GM10847 (cell line): Measurements from ENCODE around the gene C1orf116.

Experiments
- POLR2A ChIP-seq: IDR thresholded peaks from 2 replicates; pipeline ENCODE4 v1.6.1; 2011; ENCODE audit not compliant: insufficient read length; ENCODE audit errors: extremely low read depth

Gene C1orf116

GRCh38 chr1:207067665-207068064, 35.1 kb upstream of the C1orf116 start:
- TF ChIP-seq POLR2A: no peak

DNA sequence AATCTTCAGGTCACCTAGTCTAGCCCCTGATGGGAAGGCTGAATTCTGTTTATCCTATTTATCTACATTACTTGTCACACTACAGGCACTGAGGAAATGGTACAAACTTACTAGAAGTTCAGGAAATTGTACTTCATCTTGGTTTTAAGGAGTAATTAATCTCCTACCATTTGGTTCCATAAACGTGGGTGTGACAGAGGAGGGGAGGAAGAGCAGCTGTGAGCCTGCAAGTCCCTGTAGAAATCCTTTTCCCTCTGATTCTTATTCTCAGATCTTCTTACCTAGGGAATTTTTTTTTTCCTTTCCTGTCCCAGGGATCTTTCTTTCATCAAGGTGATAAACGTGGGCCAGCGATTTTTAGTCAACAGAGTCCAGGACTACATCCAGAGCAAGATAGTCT, 34.6 kb upstream of the C1orf116 start:
- no peak for TF ChIP-seq POLR2A

DNA sequence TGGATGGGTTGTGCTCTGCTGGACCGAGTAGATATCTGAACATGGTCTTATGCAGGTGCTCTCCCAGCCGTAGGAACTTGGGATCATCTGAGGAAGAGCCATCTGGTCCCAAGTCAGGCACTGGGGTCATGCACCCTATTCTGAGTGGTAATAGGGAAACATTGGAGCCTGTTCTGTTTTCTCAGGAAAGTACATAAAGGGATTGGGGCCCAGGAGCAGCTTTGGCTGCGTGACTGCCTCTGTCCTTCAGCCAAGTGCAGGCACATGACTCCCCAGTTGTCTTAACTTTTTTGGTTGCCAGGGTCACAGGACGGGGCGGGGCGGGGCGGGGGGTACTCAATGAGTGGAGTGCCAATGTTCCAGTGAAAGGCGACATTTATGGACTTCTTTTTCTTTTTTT, 32.0 kb upstream of the C1orf116 start:
- no peak for TF ChIP-seq POLR2A

- TF ChIP-seq POLR2A: no peak
These were observed 30.5 kb upstream of the C1orf116 start for GRCh38 chr1:207063014-207063413.

DNA sequence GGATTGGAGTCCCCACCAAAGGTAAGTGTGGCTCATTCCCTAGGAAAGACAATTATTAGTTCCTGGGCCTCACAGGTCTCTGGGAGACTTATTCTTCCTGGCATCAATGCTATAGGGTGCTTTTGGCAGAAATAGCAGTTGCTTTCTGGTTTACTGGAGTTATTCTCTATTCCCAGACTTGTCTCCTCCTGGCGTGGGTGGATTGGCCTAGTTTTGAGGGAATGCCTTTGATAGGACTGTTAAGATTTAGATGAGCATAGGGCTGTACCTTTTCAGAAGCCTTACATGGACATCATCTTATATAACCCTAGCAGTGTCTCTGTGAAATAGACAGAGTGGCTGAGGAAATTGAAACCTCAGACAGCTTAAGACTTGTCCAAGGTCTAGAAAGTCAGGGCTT, 29.5 kb upstream of the C1orf116 start:
- TF ChIP-seq POLR2A: no peak

DNA sequence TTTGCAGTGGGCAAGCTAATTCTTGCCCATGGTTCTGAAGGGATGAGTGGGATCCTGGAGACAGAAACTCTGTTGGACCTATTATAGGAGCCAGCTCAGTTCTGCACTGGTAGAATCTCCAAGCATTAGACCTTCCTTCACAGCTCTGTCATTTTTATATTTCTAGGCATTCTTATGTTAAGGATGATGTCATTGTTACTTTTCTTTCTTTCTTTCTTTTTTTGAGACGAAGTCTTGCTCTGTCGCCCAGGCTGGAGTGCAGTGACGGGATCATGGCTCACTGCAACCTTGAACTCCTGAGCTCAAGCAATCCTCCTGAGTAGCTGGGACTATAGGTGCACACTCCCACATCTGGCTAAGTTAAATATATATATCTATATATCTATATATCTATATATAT, 28.0 kb upstream of the C1orf116 start:
- TF ChIP-seq POLR2A: no peak

DNA sequence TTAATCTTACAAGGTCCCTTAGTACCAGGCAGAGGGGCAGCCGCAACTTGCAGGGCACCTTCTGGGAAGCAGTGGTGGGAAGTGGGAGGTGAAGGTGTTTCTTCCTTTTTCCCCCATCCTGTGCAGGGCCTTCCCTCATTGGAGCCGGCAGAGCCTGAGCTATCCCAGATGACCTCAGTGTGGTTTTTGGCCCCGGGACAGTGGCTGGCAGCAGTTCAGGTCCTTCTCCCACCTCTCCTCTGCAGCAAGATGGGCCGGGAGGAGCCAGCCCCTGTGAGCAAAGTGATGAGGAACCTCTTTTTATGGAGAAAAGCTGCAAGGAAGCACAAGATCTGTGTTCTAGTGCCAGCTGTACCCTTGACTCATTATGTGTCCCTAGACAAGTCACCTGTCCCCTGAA, 27.3 kb upstream of the C1orf116 start:
- TF ChIP-seq POLR2A: no peak

DNA sequence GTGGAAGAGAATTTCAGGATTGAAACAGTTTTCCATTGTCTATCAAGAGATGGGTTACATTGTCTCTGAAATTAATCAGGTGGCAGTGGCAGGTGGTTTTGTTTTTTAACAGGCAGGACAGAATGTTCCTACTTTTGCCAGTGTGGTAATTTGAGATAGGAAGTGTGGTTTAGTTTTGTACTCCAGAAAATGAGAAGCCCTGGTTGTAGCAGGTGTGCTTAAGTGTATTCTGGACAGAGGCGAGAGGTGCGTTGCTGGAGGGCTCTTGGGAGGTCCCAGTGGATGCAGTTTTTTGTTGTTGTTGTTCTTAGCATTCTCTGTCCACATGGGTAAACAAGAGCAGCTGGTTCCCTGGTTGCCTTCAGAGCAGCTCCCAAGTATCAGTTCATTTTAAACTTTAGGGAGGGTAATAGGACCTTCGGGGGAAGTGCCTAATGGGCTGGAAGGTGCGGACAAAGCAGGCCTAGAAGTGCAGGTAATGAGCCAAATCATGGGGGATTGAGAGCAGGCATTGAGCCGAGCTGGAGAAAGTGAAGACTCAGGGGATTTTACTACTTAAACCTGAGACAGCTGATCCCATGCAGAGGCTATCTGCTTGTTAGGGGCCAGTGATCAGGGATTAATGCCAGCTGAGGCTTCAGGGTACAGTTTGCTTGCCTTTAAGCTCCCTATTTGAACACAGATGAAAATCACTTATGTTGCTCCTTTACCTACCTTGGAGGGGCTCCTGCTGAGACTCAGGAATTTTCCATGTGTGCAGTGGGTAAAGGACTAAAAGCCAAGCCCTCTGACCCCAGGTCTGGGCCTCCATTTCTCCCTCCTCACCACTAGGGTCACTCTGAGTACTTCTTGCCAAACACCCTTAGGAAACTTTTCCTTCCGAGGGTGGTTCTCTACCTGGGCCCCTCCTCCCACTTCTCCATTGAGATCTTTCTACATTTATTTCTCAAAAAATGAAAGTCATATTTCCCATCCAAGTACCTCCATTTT, 26.6 kb upstream of the C1orf116 start:
- TF ChIP-seq POLR2A: no peak

DNA sequence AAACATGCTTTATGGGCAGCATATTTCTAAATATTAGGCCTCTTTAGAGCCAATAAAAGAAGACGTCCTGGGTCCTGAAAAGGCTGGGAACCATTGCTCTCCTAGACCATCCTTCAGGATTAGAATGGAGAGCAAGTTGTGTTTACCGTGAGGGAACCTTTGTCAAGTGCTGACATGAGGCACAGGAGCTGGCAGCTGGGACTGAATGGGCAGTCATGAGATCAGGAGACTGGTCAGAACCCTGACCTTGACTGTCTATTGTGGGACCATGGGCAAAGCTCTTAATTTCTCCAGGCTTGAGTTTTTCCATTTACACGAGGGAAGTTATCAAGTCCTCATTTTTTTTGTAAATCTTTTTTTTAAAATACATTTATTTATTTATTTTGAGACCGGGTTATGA, 25.7 kb upstream of the C1orf116 start:
- no peak for TF ChIP-seq POLR2A

DNA sequence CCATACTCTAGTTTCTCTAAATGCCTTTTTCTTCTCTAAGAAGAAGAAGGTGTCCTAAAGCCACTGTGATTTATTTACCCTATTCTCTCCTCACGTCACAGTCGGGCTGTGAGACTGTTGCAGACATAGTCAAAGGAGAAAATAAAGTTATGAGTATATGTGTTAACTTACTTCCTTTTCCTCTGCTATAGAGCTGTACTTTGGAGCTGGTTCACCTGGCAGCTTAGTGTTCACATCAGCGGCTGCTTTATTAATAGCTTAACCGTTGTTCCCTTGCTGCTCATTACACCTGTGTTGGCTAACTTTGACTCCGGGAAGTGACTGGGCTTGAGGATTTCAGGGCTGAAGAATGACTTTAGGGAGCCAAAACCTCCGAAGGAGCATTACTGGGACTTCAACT, 24.1 kb upstream of the C1orf116 start:
- TF ChIP-seq POLR2A: no peak

GRCh38 chr1:207055386-207056001, 22.9 kb upstream of the C1orf116 start:
- no peak for TF ChIP-seq POLR2A

DNA sequence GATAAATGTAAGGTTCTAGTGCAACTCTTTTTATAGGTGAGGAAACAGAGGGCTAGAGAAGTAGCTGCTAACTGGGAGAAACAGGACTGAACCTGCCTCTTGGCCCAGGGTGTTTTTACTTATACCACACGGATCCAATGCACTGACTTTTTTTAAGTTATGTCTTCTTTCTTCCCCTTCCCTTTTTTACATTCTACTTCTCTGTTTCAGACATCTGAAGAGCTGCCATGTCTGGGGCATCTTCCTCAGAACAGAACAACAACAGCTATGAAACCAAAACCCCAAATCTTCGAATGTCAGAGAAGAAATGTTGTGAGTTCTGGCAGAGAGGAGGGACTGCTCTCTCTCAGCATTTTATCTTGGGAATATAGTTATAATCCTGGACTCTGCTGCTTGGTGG, 21.9 kb upstream of the C1orf116 start:
- no peak for TF ChIP-seq POLR2A

GRCh38 chr1:207052911-207053769, 20.6 kb upstream of the C1orf116 start, which contains the start of gene PFKFB2:
Gene PFKFB2 (plus strand): TSS chr1:207053275. CDS start chr1:207054718, 1,443 bp downstream.
- TF ChIP-seq POLR2A: peak; percentile 58

DNA sequence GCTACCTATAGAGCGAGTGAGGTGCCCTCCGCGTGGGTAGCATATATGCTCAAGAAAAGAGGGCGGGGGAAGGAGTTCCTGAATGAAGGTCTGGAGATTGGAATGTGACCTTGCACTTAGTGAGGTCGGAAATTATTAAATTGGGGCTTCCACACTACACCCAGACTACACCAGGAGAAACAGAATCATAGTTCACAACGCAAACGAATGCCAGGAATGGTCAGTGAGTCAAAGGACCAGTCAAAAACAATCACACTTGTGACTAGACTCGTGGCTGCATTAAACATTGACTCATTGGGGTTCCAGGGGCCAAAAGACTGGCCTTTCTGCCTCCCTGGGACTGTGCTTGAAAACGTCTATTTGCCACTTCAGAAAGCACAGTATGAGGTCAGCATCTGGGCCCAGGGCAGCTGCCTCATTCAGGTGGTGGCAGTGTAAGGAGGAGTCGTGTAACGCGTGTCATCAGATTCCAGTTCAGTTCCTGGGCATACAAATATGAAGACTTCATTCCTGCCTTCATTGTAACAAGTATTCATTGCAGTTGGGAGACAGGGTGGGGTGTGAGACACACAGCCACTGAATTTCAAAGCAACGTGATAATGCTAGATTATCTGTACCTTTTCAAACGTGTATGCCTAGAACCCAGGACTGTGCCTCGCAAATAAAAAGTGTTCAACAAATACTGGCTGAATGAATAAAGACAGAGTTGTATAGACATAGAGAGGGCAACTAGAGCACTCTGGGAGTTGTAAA, 18.8 kb upstream of the C1orf116 start, which contains the start of gene YOD1:
YOD1 (minus strand) TSS at position 18 of the 753 bp plus-strand sequence. CDS start 178 bp downstream, outside the sequence.
- no peak for TF ChIP-seq POLR2A

- peak; percentile 50 for TF ChIP-seq POLR2A
These were observed 18.1 kb upstream of the C1orf116 start for GRCh38 chr1:207050480-207051190.
